Stimulated activated naive CD8-positive, alpha-beta T cell treated with anti-CD3 and anti-CD28 coated beads, Interleukin-15, amount 100 ng/mL, for 72 hours (primary cell): ENCODE data around the gene VPS4B.

Experiments used
- ATAC-seq: fragments of 150-1000 bp; cut with Tn5 transposase; 2 replicates; pipeline ENCODE4 v1.10.0; 2021; ENCODE audit warnings: mild to moderate bottlenecking, moderate library complexity
- DNase-seq, 2 donors: peaks; one replicate each; pipeline ENCODE4 v3.0.0; 2021 to 2022
- H3K27ac Mint-ChIP-seq, 2 donors: one replicate each; pipeline ENCODE4 v1.8.0; 2022; ENCODE audit warnings: mild to moderate bottlenecking in 2 of 2, mixed read lengths in 2 of 2, moderate library complexity in 2 of 2
- H3K27me3 Mint-ChIP-seq: one replicate; pipeline ENCODE4 v1.8.0; 2022; ENCODE audit warnings: mixed read lengths
- H3K4me1 Mint-ChIP-seq: one replicate; pipeline ENCODE4 v1.8.0; 2022; ENCODE audit warnings: mild to moderate bottlenecking, mixed read lengths
- H3K4me3 Mint-ChIP-seq, 2 donors: one replicate each; pipeline ENCODE4 v1.8.0; 2022; ENCODE audit warnings: mild to moderate bottlenecking in 2 of 2, mixed read lengths in 2 of 2, moderate library complexity in 1 of 2
- H3K9me3 Mint-ChIP-seq, 2 donors: one replicate each; pipeline ENCODE4 v1.8.0; 2022; ENCODE audit warnings: mixed read lengths in 2 of 2

VPS4B gene

DNA sequence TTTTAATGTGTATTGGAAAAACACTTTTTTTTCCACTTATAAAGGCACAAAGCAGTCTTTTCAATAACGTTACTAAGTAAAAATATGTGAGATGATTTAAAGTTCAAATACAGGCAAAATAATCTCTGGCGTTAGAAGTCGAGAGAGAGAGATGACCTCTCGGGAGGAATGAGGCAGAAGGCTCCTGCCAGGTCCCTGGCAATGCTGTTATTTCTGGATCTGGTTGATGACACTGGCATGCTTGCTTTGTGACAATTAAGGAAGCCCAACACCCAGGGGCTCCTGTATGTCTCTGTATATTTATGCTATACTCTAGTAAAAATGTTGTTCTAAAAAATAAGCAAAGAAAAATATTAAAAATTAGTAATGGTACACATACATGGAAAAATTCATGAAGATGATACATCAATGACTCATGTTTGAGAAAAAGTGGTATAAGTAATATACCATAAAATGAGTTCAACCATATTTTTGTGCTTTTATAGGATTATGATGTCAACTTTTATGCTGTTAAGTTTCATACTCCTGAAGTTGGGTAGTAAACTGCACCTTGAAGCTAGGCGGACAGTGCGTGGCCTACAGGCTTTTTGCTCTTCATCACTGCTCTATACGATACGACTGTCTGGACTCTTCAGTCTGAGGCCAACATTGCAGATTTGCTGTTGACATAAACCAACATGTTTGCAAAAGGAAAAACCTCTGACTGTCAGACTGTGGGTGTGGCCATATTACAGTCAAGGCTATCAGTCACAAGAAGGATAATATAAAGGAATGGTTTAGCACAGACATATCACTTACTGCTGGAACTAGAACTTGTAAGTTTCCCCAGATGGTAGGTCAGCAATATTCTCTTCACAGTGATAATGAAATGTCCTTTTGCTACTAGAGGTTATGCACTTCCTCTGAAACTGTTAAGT lies 19.8 kb downstream of the VPS4B start:
- ATAC-seq (no peak), DNase-seq (no peak)
- Mint-ChIP-seq H3K4me1 (peaks cover 11% of the 10 kb centered on the region), H3K4me3 (no peak overlapping the region), H3K27me3 (no peaks in the 10 kb centered on the region), H3K27ac (peak overlapping the region in 1 of 2 donors; percentile 59), H3K9me3 (no peaks in the 10 kb centered on the region)

DNA sequence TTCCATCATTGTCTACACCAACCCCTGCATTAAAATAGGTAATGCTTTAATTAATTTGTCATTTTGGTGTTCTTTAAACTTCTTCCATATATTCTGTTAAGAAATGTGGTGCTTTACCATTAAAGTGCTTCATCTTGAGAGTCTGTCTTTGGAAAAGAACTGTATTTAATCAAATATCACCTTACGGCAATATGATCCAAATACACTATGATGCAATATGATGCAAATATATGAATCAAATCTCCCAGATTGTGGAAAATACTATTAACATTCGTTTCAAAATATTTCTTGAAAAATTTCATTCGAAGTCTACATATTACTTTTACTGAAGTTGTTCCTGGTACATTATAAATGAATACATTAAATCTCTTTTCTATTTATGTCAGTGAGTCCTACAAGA lies 23.0 kb downstream of the VPS4B start:
- no peak overlapping the region for H3K27ac Mint-ChIP-seq
- ATAC-seq: no peak

DNA sequence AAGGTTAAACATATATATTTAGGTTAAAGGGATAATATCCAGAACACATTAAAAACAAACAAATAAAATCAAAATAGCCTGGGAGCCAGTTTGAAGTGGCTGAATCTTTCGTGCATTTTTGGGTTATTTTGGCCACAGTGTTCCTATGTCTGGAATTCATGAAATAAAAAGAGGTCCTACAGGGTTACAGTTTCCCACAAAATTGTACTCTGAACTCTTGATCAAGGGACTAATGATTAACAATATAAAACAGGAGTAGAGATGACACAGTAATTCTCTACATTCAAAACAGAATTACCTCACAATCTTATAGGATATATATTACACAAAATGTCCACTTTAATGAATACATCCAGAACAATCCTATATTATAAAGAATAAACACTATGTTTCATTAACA lies 24.9 kb downstream of the VPS4B start:
- no peak overlapping the region for H3K4me3 Mint-ChIP-seq
- no peaks in the 10 kb centered on the region for H3K27me3 Mint-ChIP-seq
- no peak for DNase-seq
- no peak overlapping the region for H3K27ac Mint-ChIP-seq
- H3K4me1 Mint-ChIP-seq: peaks cover 11% of the 10 kb centered on the region
- no peak for ATAC-seq
- no peaks in the 10 kb centered on the region for H3K9me3 Mint-ChIP-seq

More for the DNA sequence above, 23.0 kb downstream of the VPS4B start:
- no peaks in the 10 kb centered on the region for H3K27me3 Mint-ChIP-seq
- peaks cover 11% of the 10 kb centered on the region for H3K4me1 Mint-ChIP-seq
- no peak for DNase-seq
- H3K4me3 Mint-ChIP-seq: no peak overlapping the region
- H3K9me3 Mint-ChIP-seq: no peaks in the 10 kb centered on the region

DNA sequence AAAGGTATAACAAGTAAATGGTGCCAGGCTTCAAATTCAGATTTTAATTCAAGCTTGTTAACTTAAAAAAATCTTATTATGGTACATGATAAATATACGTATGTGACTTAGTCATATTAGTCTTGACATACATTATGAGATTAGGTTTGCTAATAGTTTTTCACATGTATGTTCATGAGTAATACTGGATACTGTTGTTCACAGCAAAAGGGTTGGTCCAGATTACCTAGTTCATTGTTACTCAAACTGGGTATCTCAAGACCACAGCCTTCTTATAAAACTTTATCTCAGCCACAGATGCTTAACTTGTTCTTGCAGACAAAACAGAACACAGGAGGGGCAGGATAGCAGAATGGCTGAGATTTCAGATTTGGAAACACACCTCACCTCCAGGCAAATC lies 26.8 kb downstream of the VPS4B start:
- no peak for ATAC-seq
- no peak for DNase-seq
- H3K9me3 Mint-ChIP-seq: no peaks in the 10 kb centered on the region
- peaks cover 7% of the 10 kb centered on the region for H3K4me1 Mint-ChIP-seq
- no peaks in the 10 kb centered on the region for H3K27me3 Mint-ChIP-seq
- H3K27ac Mint-ChIP-seq: no peak overlapping the region
- no peak overlapping the region for H3K4me3 Mint-ChIP-seq

GRCh38 chr18:63394954-63395353 lies 27.3 kb downstream of the VPS4B start:
- no peaks in the 10 kb centered on the region for H3K9me3 Mint-ChIP-seq
- no peak overlapping the region for H3K27ac Mint-ChIP-seq
- ATAC-seq: no peak
- H3K4me1 Mint-ChIP-seq: peaks cover 2% of the 10 kb centered on the region
- no peaks in the 10 kb centered on the region for H3K27me3 Mint-ChIP-seq
- no peak for DNase-seq
- no peak overlapping the region for H3K4me3 Mint-ChIP-seq

DNA sequence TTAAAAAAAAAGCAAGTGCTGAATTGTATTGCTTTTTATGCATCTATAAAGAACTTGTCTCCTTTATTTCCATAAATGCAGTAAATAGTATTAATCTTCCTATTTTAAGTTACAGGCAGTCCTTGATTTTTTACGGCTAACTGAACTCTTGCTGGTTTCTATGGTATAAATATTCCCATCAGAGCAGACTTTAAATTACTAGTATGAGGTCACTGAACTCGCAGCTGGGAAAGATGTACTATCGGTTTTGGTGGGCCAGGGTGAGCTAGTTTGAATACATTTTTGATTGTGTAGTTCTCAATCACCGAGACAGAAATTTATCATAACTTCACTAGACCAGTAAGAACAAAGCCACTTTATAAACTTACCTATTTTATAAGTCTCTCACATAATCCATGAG lies 34.4 kb downstream of the VPS4B start:
- DNase-seq (no peak), ATAC-seq (no peak)
- Mint-ChIP-seq H3K9me3 (peaks cover 0 to 6% of the 10 kb centered on the region in 2 donors), H3K27me3 (no peaks in the 10 kb centered on the region), H3K27ac (no peak overlapping the region), H3K4me1 (no peaks in the 10 kb centered on the region), H3K4me3 (no peak overlapping the region)

DNA sequence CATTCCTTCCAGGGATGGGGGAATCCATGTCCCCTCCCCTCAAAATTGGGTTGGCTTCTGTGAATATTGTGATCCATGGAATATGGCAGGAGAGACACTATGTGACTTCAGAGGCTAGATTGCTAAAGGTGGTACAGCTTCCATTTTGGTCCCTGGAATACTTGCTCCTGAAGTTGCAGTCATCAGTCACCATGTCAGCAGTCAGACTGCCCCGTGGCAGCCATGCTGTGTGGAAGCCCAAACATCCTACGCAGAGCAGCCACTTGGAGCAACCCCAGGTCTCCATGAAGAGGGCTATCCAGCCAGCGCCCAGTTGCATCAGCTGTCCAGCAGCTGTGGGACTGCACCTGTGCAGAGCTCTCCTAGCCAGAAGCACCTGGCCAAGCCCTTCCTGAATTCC lies 39.4 kb downstream of the VPS4B start:
- DNase-seq: no peak
- H3K9me3 Mint-ChIP-seq: peaks cover 0 to 6% of the 10 kb centered on the region in 2 donors
- H3K4me1 Mint-ChIP-seq: peaks cover 25% of the 10 kb centered on the region
- no peaks in the 10 kb centered on the region for H3K27me3 Mint-ChIP-seq
- H3K27ac Mint-ChIP-seq: peak overlapping the region in 1 of 2 donors; percentile 36
- ATAC-seq: no peak
- no peak overlapping the region for H3K4me3 Mint-ChIP-seq

DNA sequence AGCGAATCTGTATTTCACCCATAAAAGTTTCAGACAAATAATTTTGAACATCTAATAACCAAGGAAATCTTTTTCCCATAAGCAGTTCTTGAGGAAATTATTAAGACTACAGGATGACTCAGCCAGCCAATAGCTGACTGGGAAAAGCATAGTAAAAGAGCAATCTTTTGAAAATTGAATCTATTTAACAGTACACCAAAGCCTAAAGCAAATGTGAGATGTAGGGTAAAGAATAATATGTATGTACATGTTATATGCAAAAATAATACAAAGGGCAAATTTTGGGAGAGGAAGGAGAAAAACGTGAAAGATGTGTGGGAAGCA lies 42.7 kb downstream of the VPS4B start:
- Mint-ChIP-seq H3K27ac (peak overlapping the region in 1 of 2 donors; percentile 85), H3K4me3 (peak overlapping the region in 1 of 2 donors; percentile 1), H3K4me1 (peaks cover 37% of the 10 kb centered on the region), H3K27me3 (no peaks in the 10 kb centered on the region), H3K9me3 (peaks cover 8 to 19% of the 10 kb centered on the region in 2 donors)
- DNase-seq (no peak), ATAC-seq (no peak)

- DNase-seq (no peak), ATAC-seq (no peak)
- Mint-ChIP-seq H3K9me3 (peaks cover 8 to 19% of the 10 kb centered on the region in 2 donors), H3K27ac (peak overlapping the region; percentile 62 to 77), H3K4me3 (peak overlapping the region; percentile 58 to 70), H3K27me3 (no peaks in the 10 kb centered on the region), H3K4me1 (peaks cover 37% of the 10 kb centered on the region)
Observed at GRCh38 chr18:63378919-63379638, 43.2 kb downstream of the VPS4B start.

GRCh38 chr18:63377275-63377980 lies 44.8 kb downstream of the VPS4B start:
- Mint-ChIP-seq H3K27me3 (no peaks in the 10 kb centered on the region), H3K9me3 (peaks cover 8 to 13% of the 10 kb centered on the region in 2 donors), H3K4me1 (peaks cover 37% of the 10 kb centered on the region), H3K27ac (peak overlapping the region in 1 of 2 donors; percentile 13), H3K4me3 (no peak overlapping the region)
- ATAC-seq (no peak), DNase-seq (no peak)

GRCh38 chr18:63376538-63376937 lies 45.7 kb downstream of the VPS4B start:
- DNase-seq: no peak
- no peak for ATAC-seq
- H3K9me3 Mint-ChIP-seq: peaks cover 8 to 13% of the 10 kb centered on the region in 2 donors
- H3K27me3 Mint-ChIP-seq: no peaks in the 10 kb centered on the region
- no peak overlapping the region for H3K4me3 Mint-ChIP-seq
- H3K27ac Mint-ChIP-seq: no peak overlapping the region
- peaks cover 37% of the 10 kb centered on the region for H3K4me1 Mint-ChIP-seq

GRCh38 chr18:63374540-63374939 lies 47.7 kb downstream of the VPS4B start:
- Mint-ChIP-seq H3K4me1 (peaks cover 32% of the 10 kb centered on the region), H3K27ac (no peak overlapping the region), H3K9me3 (peaks cover 8 to 17% of the 10 kb centered on the region in 2 donors), H3K27me3 (no peaks in the 10 kb centered on the region), H3K4me3 (no peak overlapping the region)
- DNase-seq (no peak), ATAC-seq (no peak)

DNA sequence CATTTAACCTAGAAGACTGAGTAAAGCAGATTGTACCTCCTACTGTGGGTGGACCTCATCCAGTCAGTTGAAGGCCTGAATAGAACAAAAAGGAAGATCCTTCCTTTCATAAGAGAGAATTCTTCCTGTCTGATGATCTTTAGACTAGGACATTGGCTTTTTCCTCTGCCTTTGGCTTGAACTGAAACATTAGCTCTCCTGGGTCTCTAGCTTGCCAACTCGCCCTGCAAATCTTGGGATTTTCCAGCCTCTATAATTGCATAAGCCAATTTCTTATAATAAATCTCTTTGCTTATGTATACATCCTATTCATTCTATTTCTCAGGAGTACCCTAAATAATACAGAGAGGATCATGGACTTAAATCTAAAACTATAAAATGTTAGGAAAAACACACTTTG lies 49.1 kb downstream of the VPS4B start:
- Mint-ChIP-seq H3K4me1 (peaks cover 27% of the 10 kb centered on the region), H3K27me3 (no peaks in the 10 kb centered on the region), H3K9me3 (peaks cover 15 to 27% of the 10 kb centered on the region in 2 donors), H3K27ac (no peak overlapping the region), H3K4me3 (no peak overlapping the region)
- ATAC-seq (no peak), DNase-seq (no peak)

DNA sequence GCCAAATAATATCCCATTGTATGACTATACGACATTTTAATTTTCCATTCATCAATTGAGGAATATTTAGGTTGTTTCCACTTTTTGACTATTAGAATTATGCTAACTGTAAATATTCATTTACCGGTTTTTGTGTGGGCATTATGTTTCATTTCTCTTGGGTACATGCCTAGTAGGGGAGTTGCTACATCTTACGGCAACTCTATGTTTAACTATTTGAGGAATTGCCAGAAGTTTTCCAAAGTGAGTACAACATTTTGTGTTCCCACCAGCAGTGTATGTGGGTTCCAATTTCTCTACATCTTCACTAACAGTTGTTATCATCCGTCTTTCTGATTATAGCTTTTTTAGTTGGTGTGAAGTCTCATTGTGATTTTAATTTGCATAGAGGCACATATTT lies 53.7 kb downstream of the VPS4B start:
- DNase-seq: no peak
- Mint-ChIP-seq H3K4me3 (peak overlapping the region; percentile 93 to 97), H3K27ac (no peak overlapping the region), H3K27me3 (no peaks in the 10 kb centered on the region), H3K4me1 (peaks cover 41% of the 10 kb centered on the region), H3K9me3 (peaks cover 8 to 14% of the 10 kb centered on the region in 2 donors)
- no peak for ATAC-seq

DNA sequence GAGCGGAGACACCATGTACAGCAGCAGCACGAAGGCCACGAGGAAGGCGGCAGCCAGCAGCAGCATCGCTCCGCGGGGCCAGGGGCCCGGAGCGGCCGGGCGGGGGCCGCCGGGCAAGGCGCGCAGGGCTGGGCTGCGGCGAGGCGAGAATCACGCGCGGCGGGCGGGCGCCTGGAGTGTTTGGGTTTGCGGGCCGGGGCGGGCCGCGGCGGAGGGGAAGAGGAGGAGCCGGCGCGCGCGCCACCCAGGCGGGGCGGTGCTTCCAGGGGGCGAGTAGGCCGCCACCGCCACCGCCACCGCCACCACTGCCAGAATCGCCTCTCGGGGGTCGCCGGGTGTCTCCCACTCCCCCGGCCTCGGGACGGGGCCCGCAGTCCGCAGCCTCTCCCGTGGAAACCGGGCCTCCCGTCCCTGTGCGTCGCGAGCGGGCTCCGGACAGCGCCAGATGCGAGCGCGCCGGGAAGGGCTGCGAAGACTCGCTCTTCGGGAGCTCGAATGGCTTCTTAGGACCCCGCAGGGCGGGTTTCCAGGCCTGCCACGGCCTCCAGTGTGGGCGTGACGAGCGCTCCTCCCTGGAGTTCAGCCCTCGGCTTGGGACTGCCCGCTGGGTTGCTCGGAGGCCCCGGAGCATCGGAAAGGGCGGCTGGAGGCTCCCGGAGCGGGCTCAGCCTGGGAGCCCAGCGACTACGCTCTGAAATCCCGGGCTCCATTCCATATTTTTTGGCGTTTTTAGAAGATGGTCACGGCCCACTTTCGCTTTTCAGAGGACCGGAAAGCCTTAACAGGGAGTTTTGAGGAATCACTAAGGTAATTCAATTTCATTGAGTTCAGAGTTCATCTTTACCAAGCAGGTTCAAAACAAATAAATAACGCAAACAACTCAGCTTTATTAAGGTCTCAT lies 55.0 kb downstream of the VPS4B start, which contains the start of gene KDSR:
Gene KDSR (minus strand): TSS at position 154 of the 901 bp plus-strand sequence. CDS start 88 bp downstream, at position 66.
- peak within 1 kb of the TSS; percentile 93 to 97 for H3K4me3 Mint-ChIP-seq
- H3K27ac Mint-ChIP-seq: peak within 1 kb of the TSS; percentile 88 to 92
- DNase-seq (peak; percentile 83 to 85), ATAC-seq (peak; percentile 88)
- H3K27me3 Mint-ChIP-seq: no peaks in the 10 kb centered on the region
- H3K9me3 Mint-ChIP-seq: peaks cover 8 to 14% of the 10 kb centered on the region in 2 donors
- peaks cover 41% of the 10 kb centered on the region for H3K4me1 Mint-ChIP-seq
